Thyroid gland (tissue), 4 donors: ENCODE results near the gene ETV6. TPM values are rescaled to one million over a fixed set of nuclear protein-coding genes. Genes with fewer than 3 reads are reported as not detected.
A peak's percentile ranks its signal among the peaks of the same experiment; 100 is the strongest.

Experiments
- DNase-seq, 2 donors: peaks; one replicate each; pipeline ENCODE4 v3.0.0-alpha.2; 2019
- H3K27ac ChIP-seq, 3 donors: fragments of 200-600 bp; sonication (generic); 1 replicate in 2 of 3; 2 replicates in 1 of 3; pipeline ENCODE4 v1.5.1; 2016 to 2019; ENCODE audit warnings: mild to moderate bottlenecking in 1 of 3, moderate library complexity in 1 of 3
- H3K27me3 ChIP-seq: fragments of 200-600 bp; sonication (generic); one replicate; pipeline ENCODE4 v1.5.1; 2019
- H3K36me3 ChIP-seq, 2 donors: fragments of 200-600 bp; sonication (generic); one replicate each; pipeline ENCODE4 v1.5.1; 2016 to 2019
- H3K4me1 ChIP-seq, 2 donors: fragments of 200-600 bp; sonication (generic); one replicate each; pipeline ENCODE4 v1.5.1; 2017 to 2019
- H3K4me3 ChIP-seq, 3 donors: fragments of 200-600 bp; sonication (generic); replicated peaks in 1 of 3; 1 replicate in 2 of 3; 2 replicates in 1 of 3; pipeline ENCODE4 v1.5.1; 2016; ENCODE audit warnings: mild to moderate bottlenecking in 1 of 3
- H3K9me3 ChIP-seq: fragments of 200-600 bp; sonication (generic); one replicate; pipeline ENCODE4 v1.5.1; 2017
- POLR2A ChIP-seq, 2 donors: fragments of 450-650 bp; IDR thresholded peaks; one replicate each; pipeline ENCODE4 v1.6.1; 2017; ENCODE audit warnings: antibody characterized with exemption in 2 of 2, mild to moderate bottlenecking in 2 of 2, moderate library complexity in 1 of 2
- WGBS, 2 donors: methylation state at CpG; one replicate each; pipeline ENCODE4 v1.1.5; 2017; 5-methylcytosine and 5-hydroxymethylcytosine counted together
- intact Hi-C: fragments of 100-400 bp; cut with DNase I; formaldehyde crosslinking; loops from one replicate; pipeline ENCODE4 v1.15.1; 2023
- total RNA-seq, 4 donors: library from RNA; depleted of rRNA; stranded (reverse); fragments of >200 nt; gene quantifications; one replicate each; pipeline ENCODE4 v1.2.3, GENCODE V29; 2016
- TF ChIP-seq, protein P1 (sequence below), 6 experiments: fragments of 200-600 bp in 3 of 6; fragments of 450-650 bp in 3 of 6; sonication (generic) in 3 of 6; IDR thresholded peaks; one replicate each; pipeline ENCODE4 v1.5.1; 2016 to 2019; ENCODE audit warnings: antibody characterized with exemption in 6 of 6, mild to moderate bottlenecking in 2 of 6, inconsistent platforms in 1 of 6, moderate library complexity in 1 of 6

Gene ETV6
- total RNA-seq, 4 donors from 2014 or later, result 16.6 to 35.6 (median 17.2) TPM

- no peaks in the 10 kb centered on the region for H3K27me3 ChIP-seq
- no peaks in the 10 kb centered on the region for H3K36me3 ChIP-seq
- WGBS, 2 donors, result 67 to 77% methylated on average over 7 of the region's 7 CpGs
- peak overlapping the region; percentile 82 to 83 (median 82) for H3K27ac ChIP-seq
- H3K4me1 ChIP-seq, result peaks cover 43 to 60% of the 10 kb centered on the region in 2 donors
- TF ChIP-seq POLR2A (IDR thresholded peaks at IDR 0.05), result no peak
- TF ChIP-seq, protein P1, sequence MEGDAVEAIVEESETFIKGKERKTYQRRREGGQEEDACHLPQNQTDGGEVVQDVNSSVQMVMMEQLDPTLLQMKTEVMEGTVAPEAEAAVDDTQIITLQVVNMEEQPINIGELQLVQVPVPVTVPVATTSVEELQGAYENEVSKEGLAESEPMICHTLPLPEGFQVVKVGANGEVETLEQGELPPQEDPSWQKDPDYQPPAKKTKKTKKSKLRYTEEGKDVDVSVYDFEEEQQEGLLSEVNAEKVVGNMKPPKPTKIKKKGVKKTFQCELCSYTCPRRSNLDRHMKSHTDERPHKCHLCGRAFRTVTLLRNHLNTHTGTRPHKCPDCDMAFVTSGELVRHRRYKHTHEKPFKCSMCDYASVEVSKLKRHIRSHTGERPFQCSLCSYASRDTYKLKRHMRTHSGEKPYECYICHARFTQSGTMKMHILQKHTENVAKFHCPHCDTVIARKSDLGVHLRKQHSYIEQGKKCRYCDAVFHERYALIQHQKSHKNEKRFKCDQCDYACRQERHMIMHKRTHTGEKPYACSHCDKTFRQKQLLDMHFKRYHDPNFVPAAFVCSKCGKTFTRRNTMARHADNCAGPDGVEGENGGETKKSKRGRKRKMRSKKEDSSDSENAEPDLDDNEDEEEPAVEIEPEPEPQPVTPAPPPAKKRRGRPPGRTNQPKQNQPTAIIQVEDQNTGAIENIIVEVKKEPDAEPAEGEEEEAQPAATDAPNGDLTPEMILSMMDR (IDR thresholded peaks at IDR 0.05), result no peak
- no peaks in the 10 kb centered on the region for H3K9me3 ChIP-seq
- no peak overlapping the region for H3K4me3 ChIP-seq
- DNase-seq, result no peak
- intact Hi-C loops, result no loop called here
Measured at GRCh38 chr12:11705010-11705409, 55.5 kb downstream of the ETV6 start.

DNA sequence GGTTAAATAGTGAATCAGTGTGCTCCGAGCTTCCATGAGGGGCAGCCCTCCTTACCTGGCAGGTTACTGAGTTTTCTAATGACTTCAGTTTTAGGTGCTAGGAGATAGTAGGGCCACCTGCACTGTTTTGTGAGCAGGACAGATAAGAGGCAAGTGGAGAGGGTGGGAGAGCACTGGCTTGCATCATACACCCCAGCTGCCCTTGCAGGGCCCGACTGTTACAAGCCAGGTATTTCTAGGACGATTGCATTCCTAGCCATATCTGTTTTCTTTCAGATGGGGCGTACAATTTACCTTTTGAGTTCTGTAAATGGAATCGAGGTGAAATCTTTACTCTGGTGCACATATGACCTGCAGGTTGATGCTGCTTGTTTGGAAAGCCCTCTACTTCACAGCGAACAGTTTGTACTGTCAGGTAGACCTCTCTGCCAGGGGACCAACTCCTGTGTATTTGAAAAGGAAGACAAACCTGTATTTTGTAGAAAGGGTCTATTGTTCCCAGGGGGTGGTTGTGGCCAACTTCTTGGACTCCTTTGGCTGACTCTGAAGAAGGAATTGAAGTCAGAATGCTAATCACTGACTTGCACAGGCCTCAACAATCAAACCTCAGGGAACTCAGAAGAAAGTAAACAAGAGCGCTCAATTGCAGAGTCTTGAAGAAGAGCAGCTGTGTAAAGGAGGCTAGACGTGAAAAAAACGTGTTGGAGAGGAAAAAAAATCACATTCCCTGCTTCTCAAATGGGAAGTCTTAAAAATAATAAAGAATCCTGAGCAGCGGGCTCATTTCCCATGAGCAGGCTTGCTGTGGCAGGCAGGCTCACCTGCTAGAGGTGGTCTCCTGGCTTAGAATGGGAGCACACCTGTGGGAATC lies 57.3 kb downstream of the ETV6 start:
- Histone ChIP-seq H3K27me3 (no peaks in the 10 kb centered on the region), H3K36me3 (no peaks in the 10 kb centered on the region), H3K4me3 (no peak overlapping the region), H3K27ac (peak overlapping the region; percentile 82 to 83 (median 82)), H3K4me1 (peaks cover 43 to 62% of the 10 kb centered on the region in 2 donors), H3K9me3 (no peaks in the 10 kb centered on the region)
- TF ChIP-seq, protein P1 (IDR thresholded peaks at IDR 0.05), result no peak
- TF ChIP-seq POLR2A (IDR thresholded peaks at IDR 0.05), result peak in 1 of 2 donors; percentile 21
- DNase-seq, result peak; percentile 47 to 61
- intact Hi-C loops, result no loop called here
- WGBS, 2 donors, result 32 to 47% methylated on average over 9 to 10 of the region's 10 CpGs

- peak; percentile 70 to 77 for DNase-seq
- H3K4me3 ChIP-seq, result no peak overlapping the region
- WGBS, 2 donors, result 30 to 36% methylated on average over 7 of the region's 7 CpGs
- H3K27me3 ChIP-seq, result no peaks in the 10 kb centered on the region
- peak overlapping the region; percentile 82 to 83 (median 82) for H3K27ac ChIP-seq
- intact Hi-C loops, result no loop called here
- no peaks in the 10 kb centered on the region for H3K9me3 ChIP-seq
- TF ChIP-seq, protein P1 (IDR thresholded peaks at IDR 0.05), result no peak
- TF ChIP-seq POLR2A (IDR thresholded peaks at IDR 0.05), result no peak
- no peaks in the 10 kb centered on the region for H3K36me3 ChIP-seq
- peaks cover 43 to 66% of the 10 kb centered on the region in 2 donors for H3K4me1 ChIP-seq
Measured at GRCh38 chr12:11707535-11707934, 58.1 kb downstream of the ETV6 start.

GRCh38 chr12:11709513-11709912 lies 60.0 kb downstream of the ETV6 start:
- no peaks in the 10 kb centered on the region for H3K36me3 ChIP-seq
- no peak overlapping the region for H3K27ac ChIP-seq
- intact Hi-C loops, result no loop called here
- no peaks in the 10 kb centered on the region for H3K9me3 ChIP-seq
- no peak for DNase-seq
- H3K27me3 ChIP-seq, result no peaks in the 10 kb centered on the region
- H3K4me1 ChIP-seq, result peaks cover 43 to 66% of the 10 kb centered on the region in 2 donors
- H3K4me3 ChIP-seq, result no peak overlapping the region
- no peak for TF ChIP-seq POLR2A (IDR thresholded peaks at IDR 0.05)
- TF ChIP-seq, protein P1 (IDR thresholded peaks at IDR 0.05), result no peak
- WGBS, 2 donors, result 95 to 97% methylated on average over 4 of the region's 4 CpGs

GRCh38 chr12:11710431-11710830 lies 61.0 kb downstream of the ETV6 start:
- Histone ChIP-seq H3K27ac (no peak overlapping the region), H3K36me3 (no peaks in the 10 kb centered on the region), H3K9me3 (no peaks in the 10 kb centered on the region), H3K27me3 (no peaks in the 10 kb centered on the region), H3K4me1 (peaks cover 34 to 57% of the 10 kb centered on the region in 2 donors), H3K4me3 (no peak overlapping the region)
- intact Hi-C loops, result no loop called here
- WGBS, 2 donors, result 96 to 97% methylated on average over 6 of the region's 6 CpGs
- DNase-seq, result no peak
- TF ChIP-seq, protein P1 (IDR thresholded peaks at IDR 0.05), result no peak
- TF ChIP-seq POLR2A (IDR thresholded peaks at IDR 0.05), result no peak
